Measurements from ENCODE around the gene HTRA2. TPM values are rescaled to one million over a fixed set of nuclear protein-coding genes. Genes with fewer than 3 reads are reported as not detected.

Gene HTRA2
- total and polyA plus RNA-seq, 9 of the 15 experiments (the other 6 are each of a cell fraction or from before 2014, with no cell fraction given), result 54.2 to 71.2 (median 65.8) TPM

DNA sequence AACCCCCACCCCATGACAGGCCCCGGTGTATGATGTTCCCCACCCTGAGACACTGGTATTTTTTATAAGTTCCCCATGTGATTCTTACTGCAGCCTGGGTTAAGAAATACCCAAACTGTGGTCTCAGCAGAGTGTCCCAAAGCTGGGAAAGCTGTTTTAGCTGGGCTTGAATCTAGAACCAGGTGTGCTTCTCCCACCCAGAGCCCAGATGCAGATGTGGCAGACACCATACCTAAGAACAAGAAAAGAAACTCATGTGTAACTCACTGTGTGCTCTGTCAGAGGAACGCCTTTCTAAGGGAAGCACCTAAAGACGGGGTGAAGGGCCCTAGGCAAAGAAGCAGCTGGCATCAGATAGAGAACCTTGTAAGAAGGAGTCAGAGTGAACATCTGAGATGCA is 48.7 kb downstream of the HTRA2 start:
- FAIRE-seq, result no peak

DNA sequence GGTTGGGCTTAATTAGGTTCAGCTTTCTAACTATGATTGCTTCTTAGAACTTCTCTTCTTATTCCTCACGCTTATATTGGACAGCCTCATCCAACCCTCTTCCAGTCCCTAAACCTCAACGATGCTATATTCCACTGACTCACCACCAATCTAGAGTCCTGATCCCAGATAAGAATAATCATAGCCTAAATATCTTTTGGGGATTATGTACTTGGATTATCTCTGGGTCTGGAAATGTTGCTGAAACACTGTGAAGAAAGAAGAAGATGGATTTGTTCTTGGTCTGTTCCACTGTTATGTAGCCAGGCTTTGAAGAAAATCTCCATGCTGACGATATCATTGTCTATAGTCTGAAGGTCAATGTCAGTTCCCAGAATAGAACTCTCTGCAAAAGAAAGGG is 51.7 kb downstream of the HTRA2 start:
- Histone ChIP-seq H3K9me3 (replicated peaks; ENCODE audit: control insufficient read depth, insufficient read depth, low read depth, low read length) (no peaks in the 10 kb centered on the region), H3K79me2 (ENCODE audit: control insufficient read depth, insufficient read depth, low read length) (no peaks in the 10 kb centered on the region), H3K9me1 (ENCODE audit: control insufficient read depth, insufficient read depth, low read length) (no peaks in the 10 kb centered on the region), H3K9ac (ENCODE audit: insufficient read depth in 1 of 2, low read depth in 2 of 2, low read length in 2 of 2) (no peak overlapping the region), H3K4me3 (no peak overlapping the region), H2AFZ (ENCODE audit: low read depth, low read length) (no peak overlapping the region), H3K27ac (ENCODE audit: extremely low read depth, low read depth, low read length) (no peak overlapping the region), H3K4me1 (replicated peaks in 1 of 2; ENCODE audit: control insufficient read depth in 2 of 2, insufficient read depth in 2 of 2, low read length in 2 of 2) (peaks cover 3 to 16% of the 10 kb centered on the region in 2 experiments; a peak in 4 of 5 replicates), H3K4me2 (ENCODE audit: insufficient read depth, low read length) (no peak overlapping the region), H4K20me1 (replicated peaks; ENCODE audit: control insufficient read depth, insufficient read depth, low read length) (no peaks in the 10 kb centered on the region), H3K36me3 (ENCODE audit: control insufficient read depth, insufficient read depth, low read length) (no peaks in the 10 kb centered on the region), H3K27me3 (ENCODE audit: control insufficient read depth in 2 of 2, insufficient read depth in 2 of 2, low read length in 2 of 2) (no peaks in the 10 kb centered on the region; a peak in 1 of 5 replicates)
- 23% methylated on average over 3 of the region's 3 CpGs for WGBS (ENCODE audit: insufficient coverage, low coverage, missing lambda C conversion rate)
- no peak for FAIRE-seq
- no peak for ATAC-seq
- in situ Hi-C loops (cut with MboI), result no loop called here
- CTCF ChIA-PET (ENCODE audit: low intra/inter-chr PET ratio), result no interaction called here
- intact Hi-C loops (cut with micrococcal nuclease), result loop anchor here (10.0 kb wide), 1 partner anchor 327 kb away; no protein-coding TSS in a partner anchor
- BruUV-seq (replicated peaks), result no TSS peak
- DNase-seq (ENCODE audit: extremely low read depth in 1 of 4, low spot score in 3 of 4), result no peak
- POLR2A ChIA-PET, result no interaction called here
- no peak for TF ChIP-seq ZNF644 (tag; IDR thresholded peaks at IDR 0.05; ENCODE audit: low read depth)
- TF ChIP-seq FOSL1 (tag; conservative IDR thresholded peaks at IDR 0.05), result peak; percentile 74
- TF ChIP-seq PTBP1 (IDR thresholded peaks at IDR 0.05; ENCODE audit: low read depth, low read length), result no peak
- no peak for TF ChIP-seq HDGF (IDR thresholded peaks at IDR 0.05)
- TF ChIP-seq BRD4 (IDR thresholded peaks at IDR 0.05), result no peak
- TF ChIP-seq SIX5 (IDR thresholded peaks at IDR 0.05; ENCODE audit: borderline replicate concordance in 1 of 2, insufficient read depth in 1 of 2, low read depth in 1 of 2, low read length in 2 of 2), result no peak
- no peak for TF ChIP-seq MYC (IDR thresholded peaks at IDR 0.05; ENCODE audit: low read depth, low read length)
- no peak for TF ChIP-seq MYC (CRISPR knock-in tag; IDR thresholded peaks at IDR 0.05; ENCODE audit: borderline replicate concordance, low read depth)
- no peak for TF ChIP-seq BDP1 (IDR thresholded peaks at IDR 0.05; ENCODE audit: insufficient read depth, insufficient read length)
- TF ChIP-seq, protein P1, sequence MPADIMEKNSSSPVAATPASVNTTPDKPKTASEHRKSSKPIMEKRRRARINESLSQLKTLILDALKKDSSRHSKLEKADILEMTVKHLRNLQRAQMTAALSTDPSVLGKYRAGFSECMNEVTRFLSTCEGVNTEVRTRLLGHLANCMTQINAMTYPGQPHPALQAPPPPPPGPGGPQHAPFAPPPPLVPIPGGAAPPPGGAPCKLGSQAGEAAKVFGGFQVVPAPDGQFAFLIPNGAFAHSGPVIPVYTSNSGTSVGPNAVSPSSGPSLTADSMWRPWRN (IDR thresholded peaks at IDR 0.05; ENCODE audit: low read depth), result no peak
- TF ChIP-seq NUFIP1 (IDR thresholded peaks at IDR 0.05; ENCODE audit: partially characterized antibody), result no peak
- TF ChIP-seq ZNF695 (CRISPR knock-in tag; IDR thresholded peaks at IDR 0.05), result no peak
- TF ChIP-seq MTA1 (IDR thresholded peaks at IDR 0.05; ENCODE audit: borderline replicate concordance), result no peak
- no peak for TF ChIP-seq CREB1 (IDR thresholded peaks at IDR 0.05)
- TF ChIP-seq CREB1 (CRISPR knock-in tag; IDR thresholded peaks at IDR 0.05), result no peak
- no peak for TF ChIP-seq RHOXF2B (CRISPR knock-in tag; conservative IDR thresholded peaks at IDR 0.05)
- TF ChIP-seq ARID2 (IDR thresholded peaks at IDR 0.05), result no peak

More for the DNA sequence above, 48.7 kb downstream of the HTRA2 start:
- ATAC-seq, result no peak
- peaks cover 0 to 42% of the 10 kb centered on the region in 2 experiments; a peak in 4 of 5 replicates for H3K4me1 ChIP-seq (replicated peaks in 1 of 2; ENCODE audit: control insufficient read depth in 2 of 2, insufficient read depth in 2 of 2, low read length in 2 of 2)
- H3K9me1 ChIP-seq (ENCODE audit: control insufficient read depth, insufficient read depth, low read length), result no peaks in the 10 kb centered on the region
- peak overlapping the region; percentile 28; the same call in 1 of the 2 replicates for H2AFZ ChIP-seq (ENCODE audit: low read depth, low read length)
- H3K79me2 ChIP-seq (ENCODE audit: control insufficient read depth, insufficient read depth, low read length), result no peaks in the 10 kb centered on the region
- no peaks in the 10 kb centered on the region for H3K27me3 ChIP-seq (ENCODE audit: control insufficient read depth in 2 of 2, insufficient read depth in 2 of 2, low read length in 2 of 2)
- 79% methylated on average over 3 of the region's 3 CpGs for WGBS (ENCODE audit: insufficient coverage, low coverage, missing lambda C conversion rate)
- H3K4me2 ChIP-seq (ENCODE audit: insufficient read depth, low read length), result no peak overlapping the region
- no peaks in the 10 kb centered on the region for H4K20me1 ChIP-seq (replicated peaks; ENCODE audit: control insufficient read depth, insufficient read depth, low read length)
- ChIA-PET POLR2A (interaction anchor here (0.9 kb wide), 1 partner anchor 12 kb away, joined by 3 read pairs; no protein-coding TSS in a partner anchor), CTCF (ENCODE audit: low intra/inter-chr PET ratio) (no interaction called here)
- DNase-seq (ENCODE audit: extremely low read depth in 1 of 4, low spot score in 3 of 4), result no peak
- H3K9ac ChIP-seq (ENCODE audit: insufficient read depth in 1 of 2, low read depth in 2 of 2, low read length in 2 of 2), result no peak overlapping the region
- TF ChIP-seq LEF1 (IDR thresholded peaks at IDR 0.05), result no peak
- TF ChIP-seq PML (IDR thresholded peaks at IDR 0.05; ENCODE audit: low read length), result no peak
- no peak for TF ChIP-seq SREBF1 (IDR thresholded peaks at IDR 0.05; ENCODE audit: borderline replicate concordance, low read depth, low read length)
- TF ChIP-seq CREM (IDR thresholded peaks at IDR 0.05; ENCODE audit: low read depth), result no peak
- TF ChIP-seq ARNT (IDR thresholded peaks at IDR 0.05), result no peak
- TF ChIP-seq SMARCA5 (IDR thresholded peaks at IDR 0.05), result no peak
- no peak for TF ChIP-seq TSC22D4 (tag; IDR thresholded peaks at IDR 0.05)
- in situ Hi-C loops (cut with MboI) (no loop called here), intact Hi-C loops (cut with micrococcal nuclease) (no loop called here)
- BruUV-seq (replicated peaks), result no TSS peak
- no peaks in the 10 kb centered on the region for H3K9me3 ChIP-seq (replicated peaks; ENCODE audit: control insufficient read depth, insufficient read depth, low read depth, low read length)
- H3K4me3 ChIP-seq, result no peak overlapping the region
- H3K27ac ChIP-seq (ENCODE audit: extremely low read depth, low read depth, low read length), result no peak overlapping the region
- H3K36me3 ChIP-seq (ENCODE audit: control insufficient read depth, insufficient read depth, low read length), result no peaks in the 10 kb centered on the region

Data from K562 (cell line).